ENCODE measurements around the gene ANGPTL2.

DNA sequence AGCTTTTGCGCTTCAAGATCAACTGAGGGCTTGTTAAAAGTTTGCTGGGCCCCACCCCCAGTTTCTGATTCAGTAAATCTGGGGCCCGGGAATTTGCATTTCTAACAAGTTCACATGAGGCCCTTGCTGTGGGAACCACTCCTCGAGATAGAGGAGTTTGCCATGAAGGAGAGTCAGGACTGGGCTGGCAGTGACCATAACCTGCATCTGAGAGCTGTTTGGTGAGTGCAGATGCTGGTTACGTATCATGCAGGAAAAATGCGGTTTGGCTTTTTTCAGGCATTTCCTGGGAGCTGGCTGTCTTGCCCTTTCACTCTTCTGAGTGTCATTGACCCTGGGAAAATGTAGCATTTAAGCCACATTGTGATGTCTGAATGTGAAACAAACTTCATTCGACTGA, 9.4 kb upstream of the ANGPTL2 start:
- TF ChIP-seq POLR2A (IDR thresholded peaks at IDR 0.05; ENCODE audit: low read length) (no peak), GATA1 (IDR thresholded peaks at IDR 0.05; ENCODE audit: low read depth, low read length) (no peak)

All from erythroblast (primary cell).